AG04450 (cell line): Measurements from ENCODE around the gene HES1. TPM values are rescaled to one million over a fixed set of nuclear protein-coding genes. Genes with fewer than 3 reads are reported as not detected.

Source experiments
- CTCF ChIA-PET: fragments of 300-600, 350-600 bp; formaldehyde crosslinking; extraction: SDS; loops from one replicate; lab custom pipeline; 2022; ENCODE audit warnings: antibody characterized with exemption, inconsistent platforms; lab: Charles Lee
- POLR2A ChIA-PET: fragments of 350-600 bp; formaldehyde crosslinking; extraction: SDS; loops from one replicate; lab custom pipeline; 2021; ENCODE audit warnings: antibody characterized with exemption, inconsistent platforms; lab: Yijun Ruan, JAX
- DNase-seq: peaks from one replicate; pipeline ENCODE4 v3.0.0-alpha.2; 2011; ENCODE audit warnings: low read depth, low spot score
- H3K27ac ChIP-seq: one replicate; pipeline ENCODE4 v1.5.1; 2012; ENCODE audit warnings: low read depth, low read length, control low read depth
- H3K27me3 ChIP-seq: one replicate; pipeline ENCODE4 v1.6.0; 2012; ENCODE audit warnings: low read length; ENCODE audit not compliant: control insufficient read depth, insufficient read depth
- H3K4me3 ChIP-seq: 2 replicates; pipeline ENCODE4 v1.5.1; 2011; ENCODE audit warnings: mild to moderate bottlenecking, low read depth, low read length, control low read depth
- H3K9me3 ChIP-seq: 2 replicates; pipeline ENCODE4 v1.5.1; 2012; ENCODE audit warnings: low read length; ENCODE audit not compliant: control insufficient read depth, insufficient read depth
- CTCF ChIP-seq: IDR thresholded peaks from 2 replicates; pipeline ENCODE4 v1.5.1; 2011; ENCODE audit warnings: low read depth, low read length, control low read depth, inconsistent platforms
- polyA plus RNA-seq: library from polyadenylated mRNA; depleted of rRNA; stranded (reverse); fragments of >200 nt; gene quantifications from 2 replicates; pipeline ENCODE4 v1.2.3, GENCODE V29; 2011

The HES1 gene
- polyA plus RNA-seq, 1 experiment, result 1.3 TPM

GRCh38 chr3:194120789-194121770 lies 14.9 kb upstream of the HES1 start:
- ChIA-PET POLR2A (no interaction called here), CTCF (interaction anchor here (0.6 to 0.7 kb wide), 2 partner anchors 195 to 308 kb away, joined by 3 read pairs; no protein-coding TSS in a partner anchor)
- Histone ChIP-seq H3K27me3 (peaks cover 23% of the 10 kb centered on the region), H3K4me3 (no peak overlapping the region), H3K9me3 (no peaks in the 10 kb centered on the region), H3K27ac (no peak overlapping the region)
- no peak for DNase-seq
- no peak for TF ChIP-seq CTCF

GRCh38 chr3:194121891-194122631 lies 13.9 kb upstream of the HES1 start:
- DNase-seq, result no peak
- Histone ChIP-seq H3K27me3 (peaks cover 27% of the 10 kb centered on the region), H3K4me3 (no peak overlapping the region), H3K9me3 (no peaks in the 10 kb centered on the region), H3K27ac (no peak overlapping the region)
- ChIA-PET POLR2A (no interaction called here), CTCF (no interaction called here)
- no peak for TF ChIP-seq CTCF

DNA sequence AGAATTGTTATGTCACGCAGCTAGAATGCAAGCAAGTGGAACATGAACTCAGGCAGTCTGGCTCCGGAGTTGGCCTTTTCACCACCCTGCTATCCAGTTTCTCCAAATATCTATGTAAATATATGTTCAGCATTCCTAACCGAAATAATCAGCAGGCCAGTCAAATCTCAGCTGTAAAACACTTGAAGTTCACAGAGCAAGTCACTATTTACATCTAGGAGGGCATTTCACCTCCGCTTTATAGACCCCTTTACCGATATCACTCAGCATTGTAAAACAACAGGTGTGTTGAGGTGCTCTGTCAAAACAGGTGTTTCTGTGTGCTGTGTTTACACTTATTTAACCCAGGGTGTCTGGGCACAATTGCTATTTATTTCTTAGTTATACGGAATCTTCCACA lies 12.2 kb upstream of the HES1 start:
- Histone ChIP-seq H3K4me3 (no peak overlapping the region), H3K9me3 (no peaks in the 10 kb centered on the region), H3K27me3 (peaks cover 23% of the 10 kb centered on the region), H3K27ac (no peak overlapping the region)
- POLR2A ChIA-PET, result no interaction called here
- CTCF ChIA-PET, result no interaction called here
- DNase-seq, result no peak
- TF ChIP-seq CTCF, result no peak

- POLR2A ChIA-PET, result no interaction called here
- H3K27me3 ChIP-seq, result peaks cover 23% of the 10 kb centered on the region
- no peak overlapping the region for H3K4me3 ChIP-seq
- no peak for DNase-seq
- no peaks in the 10 kb centered on the region for H3K9me3 ChIP-seq
- H3K27ac ChIP-seq, result no peak overlapping the region
- CTCF ChIA-PET, result no interaction called here
- no peak for TF ChIP-seq CTCF
Observed at GRCh38 chr3:194124193-194124592, 11.8 kb upstream of the HES1 start.
